ENCODE results near the gene TADA2A.

Gene TADA2A

DNA sequence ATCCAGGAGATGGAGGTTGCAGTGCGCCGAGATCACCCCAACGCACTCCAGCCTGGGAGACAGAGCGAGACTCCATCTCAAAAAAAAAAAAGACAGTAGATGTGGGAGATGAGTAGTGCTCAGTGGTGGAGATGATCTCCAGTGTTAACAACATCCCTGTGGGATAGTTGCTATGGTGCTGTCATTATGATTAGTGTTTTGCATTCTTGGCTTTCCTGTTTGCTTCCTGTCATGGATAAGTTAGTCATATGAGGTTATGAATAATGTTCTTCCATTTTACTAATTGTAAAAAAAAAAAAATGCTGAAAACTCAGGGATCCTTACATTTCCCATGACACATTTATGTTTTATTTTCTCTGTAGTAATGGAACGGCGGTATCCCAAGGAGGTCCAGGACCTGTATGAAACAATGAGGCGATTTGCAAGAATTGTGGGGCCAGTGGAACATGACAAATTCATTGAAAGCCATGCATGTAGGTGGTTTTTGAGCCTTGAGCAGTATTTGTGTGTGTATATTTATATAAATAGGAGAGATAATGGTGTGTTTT is 58.5 kb downstream of the TADA2A start:
- DNase-seq = no peak

- no peak for DNase-seq
Measured at GRCh38 chr17:37466471-37466870, 59.8 kb downstream of the TADA2A start.

DNA sequence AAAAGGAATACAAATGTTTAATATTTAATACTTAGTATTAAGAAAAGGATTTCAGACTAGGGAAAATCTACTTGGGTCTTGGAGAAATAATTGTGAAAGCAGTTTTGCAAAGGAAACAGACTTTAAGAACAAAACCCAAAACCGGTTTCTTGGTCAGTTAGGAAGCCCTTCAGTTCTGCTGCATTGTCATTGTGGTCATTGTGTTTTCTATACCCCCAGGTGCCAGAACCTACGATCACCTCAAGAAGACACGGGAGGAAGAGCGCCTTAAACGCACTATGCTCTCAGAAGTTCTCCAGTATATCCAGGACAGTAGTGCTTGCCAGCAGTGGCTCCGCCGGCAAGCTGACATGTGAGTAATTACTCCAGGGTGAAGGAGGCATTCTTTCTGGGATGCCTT is 63.5 kb downstream of the TADA2A start:
- DNase-seq = no peak

DNA sequence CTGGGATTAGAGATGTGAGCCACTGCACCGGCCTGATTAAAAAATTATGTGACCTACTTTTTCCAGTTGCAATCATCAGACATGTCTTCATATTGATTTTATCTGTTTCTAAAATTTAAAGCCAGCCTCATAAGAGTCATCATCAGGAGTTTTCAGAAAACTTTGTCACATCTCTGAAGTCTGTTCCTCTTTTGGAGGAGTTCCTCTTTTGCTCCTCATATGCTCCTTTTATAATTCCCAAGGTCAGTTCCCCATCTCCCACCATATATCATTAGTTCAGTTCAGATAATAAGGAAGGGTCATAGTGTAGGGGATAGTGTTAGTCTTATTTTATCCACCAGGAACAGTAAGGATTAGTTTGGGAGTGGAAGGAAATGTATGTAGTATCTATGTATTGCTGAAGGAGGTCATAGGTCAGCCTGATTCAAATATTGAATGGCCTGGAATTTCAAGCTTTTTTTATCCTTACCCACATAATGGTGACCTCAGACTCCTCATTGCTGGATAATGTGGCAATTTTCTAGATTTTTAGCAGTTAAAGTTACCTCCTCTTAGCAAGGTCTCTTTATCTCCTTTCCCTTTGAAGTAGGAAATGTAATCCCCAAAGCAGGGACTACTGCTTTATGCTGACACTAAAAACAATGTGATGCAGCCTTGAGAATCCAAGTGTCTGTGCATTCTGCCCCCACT is 69.2 kb downstream of the TADA2A start:
- no peak for DNase-seq

DNA sequence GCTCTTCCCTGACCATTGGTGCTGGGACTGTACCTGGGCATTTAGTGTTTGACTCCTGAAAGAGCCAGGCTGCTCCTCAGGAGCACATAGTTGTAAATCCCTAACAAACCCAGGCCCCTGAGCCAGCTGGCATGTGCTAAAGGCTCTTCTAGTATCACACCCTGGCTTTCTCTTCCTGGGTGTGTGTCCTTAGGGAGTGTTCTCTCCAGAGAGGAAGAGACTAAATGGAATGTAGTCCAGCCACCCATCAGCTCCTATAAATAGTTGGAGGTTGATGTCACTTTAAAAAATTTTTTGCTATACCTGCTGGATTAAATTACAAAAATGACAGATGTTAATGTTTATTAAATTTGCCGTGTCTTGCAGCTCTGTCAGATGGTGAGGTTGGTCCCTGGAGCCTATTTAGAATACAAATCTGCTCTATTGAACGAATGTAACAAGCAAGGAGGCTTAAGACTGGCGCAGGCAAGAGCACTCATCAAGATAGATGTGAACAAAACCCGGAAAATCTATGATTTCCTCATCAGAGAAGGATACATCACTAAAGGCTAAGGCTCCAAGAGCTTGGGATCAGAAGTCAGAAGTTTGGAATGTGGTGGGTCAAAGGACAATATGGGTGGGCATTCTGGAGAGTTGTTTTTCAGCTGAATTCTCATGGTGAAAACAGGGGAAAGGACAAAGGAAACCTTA is 69.9 kb downstream of the TADA2A start:
- DNase-seq = no peak

DNA sequence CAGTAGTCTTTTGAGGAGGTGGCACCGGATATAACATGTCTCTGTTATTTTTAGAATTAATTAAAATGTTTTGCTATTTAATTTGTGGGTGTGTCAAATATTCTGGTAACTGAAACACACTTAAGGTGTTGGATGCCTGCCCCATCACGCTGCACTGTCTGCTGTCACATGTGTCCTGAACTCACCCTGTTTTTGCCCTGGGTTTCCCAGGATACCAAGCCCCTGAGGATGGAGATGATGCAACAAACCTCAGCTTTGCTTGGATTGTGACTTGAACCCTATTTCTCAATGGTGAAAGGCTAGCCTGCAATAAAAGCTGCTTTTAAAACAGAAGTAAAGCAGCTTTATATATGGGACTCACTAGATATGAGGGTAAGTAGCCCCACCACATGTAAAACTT is 71.5 kb downstream of the TADA2A start:
- DNase-seq = no peak

DNA sequence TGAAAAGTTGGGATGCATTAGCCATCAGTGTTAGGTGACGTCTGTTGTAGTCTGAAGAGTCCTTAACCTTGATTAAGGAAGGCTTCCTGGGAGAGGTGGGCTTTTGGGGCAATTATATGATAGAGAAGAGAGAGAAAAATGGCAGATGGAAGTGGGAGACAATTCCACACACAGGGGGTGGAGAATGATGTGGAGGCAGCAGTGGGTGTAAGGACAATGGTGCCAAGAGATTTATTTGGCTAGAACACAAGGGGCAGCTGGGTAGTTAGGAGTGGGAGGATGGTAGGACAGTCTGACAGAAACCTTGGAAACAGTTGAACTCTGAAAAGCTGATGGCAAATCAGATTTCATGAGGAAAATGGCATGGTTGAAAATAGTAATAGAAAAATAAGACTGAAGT is 72.3 kb downstream of the TADA2A start:
- DNase-seq = no peak

DNA sequence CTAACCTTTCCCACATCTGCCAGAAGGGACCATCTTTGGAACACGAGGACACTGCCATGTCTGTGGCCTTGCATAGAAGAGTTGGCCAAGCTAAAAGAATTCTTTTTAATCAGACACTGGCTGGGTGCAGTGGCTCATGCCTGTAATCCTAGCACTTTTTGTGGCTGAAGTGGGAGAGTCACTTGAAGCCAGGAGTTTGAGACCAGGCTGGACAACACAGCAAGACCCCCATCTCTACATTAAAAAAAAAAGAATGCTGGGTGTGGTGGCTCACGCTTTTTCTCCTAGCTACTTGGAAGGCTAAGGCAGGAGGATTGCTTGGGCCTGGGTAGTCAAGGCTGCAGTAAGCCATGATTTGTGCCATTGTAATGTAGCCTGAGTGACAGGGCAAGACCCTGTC is 73.7 kb downstream of the TADA2A start:
- no peak for DNase-seq

DNA sequence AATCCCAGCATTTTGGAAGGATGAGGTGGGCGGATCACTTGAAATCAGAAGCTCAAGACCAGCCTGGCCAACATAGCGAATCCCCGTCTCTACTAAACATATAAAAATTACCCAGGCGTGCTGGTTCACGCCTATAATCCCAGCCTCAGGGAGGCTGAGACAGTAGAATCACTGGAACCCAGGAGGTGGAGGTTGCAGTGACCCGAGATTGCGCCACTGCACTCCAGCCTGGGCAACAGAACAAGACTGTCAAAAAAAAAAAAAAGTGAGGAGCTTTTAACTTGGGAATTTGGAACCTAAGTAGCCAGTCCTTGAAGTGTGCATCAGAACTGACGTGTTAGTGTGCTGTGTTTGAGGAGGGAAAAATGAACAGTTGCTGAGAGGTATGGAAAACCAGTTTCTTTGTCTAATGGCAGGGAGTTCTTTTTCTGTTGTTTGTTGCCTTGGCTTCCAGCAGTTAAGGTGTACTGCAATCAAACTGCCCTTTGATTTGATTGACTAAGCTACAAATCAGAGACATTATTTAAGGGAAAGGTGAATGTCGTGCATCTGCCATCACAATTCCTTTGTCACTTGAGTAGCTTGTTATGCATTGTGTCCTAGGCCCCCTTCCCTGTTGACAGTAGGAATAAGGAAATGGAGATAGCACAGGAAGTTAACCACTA is 74.4 kb downstream of the TADA2A start:
- DNase-seq = no peak

DNA sequence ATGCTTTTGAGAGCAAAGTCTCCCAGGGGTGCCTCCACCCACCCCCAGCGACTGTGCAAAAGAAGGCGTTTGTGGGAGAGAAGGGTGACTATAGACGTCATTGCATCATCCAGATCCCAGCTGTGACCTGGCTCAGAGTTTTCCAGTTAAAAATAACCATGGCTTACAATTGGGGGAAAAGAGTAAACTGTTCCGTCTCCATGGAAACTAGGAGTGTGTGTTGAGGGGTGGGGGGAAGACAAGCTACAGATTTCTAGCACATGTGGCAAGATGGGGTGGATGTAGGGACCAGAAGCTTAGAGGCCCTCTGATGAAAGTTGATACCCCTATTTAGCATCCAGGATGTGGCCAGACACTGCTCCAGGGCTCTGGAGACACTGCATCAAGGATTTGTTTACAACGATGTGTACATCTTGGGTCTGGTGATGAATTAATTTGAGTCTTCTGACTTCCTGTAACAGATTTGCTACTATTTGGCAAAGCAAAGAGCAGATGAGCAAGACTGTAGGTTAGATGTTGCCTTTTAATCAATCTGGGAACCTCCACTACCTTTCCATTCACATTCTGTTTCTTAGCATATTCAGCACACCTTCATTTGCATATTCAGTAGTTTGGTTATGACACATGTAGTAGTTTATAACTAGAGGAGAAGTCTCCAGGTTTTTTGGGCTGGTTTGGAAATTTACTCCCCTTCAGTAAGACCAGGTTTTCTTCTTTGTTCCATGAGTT is 76.8 kb downstream of the TADA2A start:
- DNase-seq = peak in 2 of 3 experiments; percentile 33 to 57

GRCh38 chr17:37485938-37486570 is 79.4 kb downstream of the TADA2A start:
- no peak for DNase-seq

GRCh38 chr17:37488009-37488604 is 81.4 kb downstream of the TADA2A start:
- DNase-seq = peak; percentile 18 to 64 (median 39)

GRCh38 chr17:37488607-37489196 is 82.0 kb downstream of the TADA2A start:
- peak; percentile 71 to 81 (median 81) for DNase-seq

DNA sequence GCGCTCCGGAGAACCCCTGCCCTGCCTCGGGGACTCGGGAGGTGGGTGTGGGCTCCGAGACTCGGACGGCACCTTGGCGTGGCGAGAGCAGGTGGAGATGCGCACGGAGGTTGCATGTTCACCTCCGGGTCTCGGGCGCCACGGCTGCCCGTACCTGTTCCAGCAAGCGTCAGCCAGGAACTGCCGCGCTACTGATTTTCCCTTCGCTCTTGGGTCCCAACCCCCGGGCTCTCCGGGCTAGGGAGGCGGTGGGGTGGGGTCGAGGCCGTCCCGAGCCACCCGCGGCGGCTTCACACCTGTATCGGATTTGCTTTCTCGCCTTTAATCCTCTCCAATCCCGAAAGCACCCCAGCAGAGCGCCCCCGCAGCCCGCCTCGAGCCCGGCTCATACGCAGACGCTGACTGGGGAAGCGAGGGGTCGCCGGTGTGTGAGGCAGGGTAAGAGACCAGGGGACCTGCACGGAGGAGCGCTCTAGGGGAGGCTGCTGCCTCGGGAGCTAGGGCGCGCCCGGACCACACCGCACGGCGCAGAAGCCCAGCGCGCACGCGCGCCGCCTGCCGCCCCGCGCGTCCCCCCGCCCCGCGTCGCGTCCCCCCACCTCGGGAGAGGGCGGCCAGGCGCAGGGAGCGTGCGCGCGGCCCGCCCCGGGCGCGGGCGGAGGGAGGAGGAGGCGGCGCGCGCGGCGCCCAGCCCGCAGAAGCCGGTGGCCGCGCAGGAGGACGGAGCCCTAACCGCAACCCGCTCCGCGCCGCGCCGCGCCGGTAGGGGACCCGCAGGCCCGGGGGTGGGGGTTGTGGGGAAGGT is 82.7 kb downstream of the TADA2A start, which contains the start of gene DUSP14:
DUSP14 (plus strand) TSS at position 695 of the 805 bp plus-strand sequence. CDS start 22,382 bp downstream, outside the sequence.
- DNase-seq = peak; percentile 91 to 93 (median 92)

DNA sequence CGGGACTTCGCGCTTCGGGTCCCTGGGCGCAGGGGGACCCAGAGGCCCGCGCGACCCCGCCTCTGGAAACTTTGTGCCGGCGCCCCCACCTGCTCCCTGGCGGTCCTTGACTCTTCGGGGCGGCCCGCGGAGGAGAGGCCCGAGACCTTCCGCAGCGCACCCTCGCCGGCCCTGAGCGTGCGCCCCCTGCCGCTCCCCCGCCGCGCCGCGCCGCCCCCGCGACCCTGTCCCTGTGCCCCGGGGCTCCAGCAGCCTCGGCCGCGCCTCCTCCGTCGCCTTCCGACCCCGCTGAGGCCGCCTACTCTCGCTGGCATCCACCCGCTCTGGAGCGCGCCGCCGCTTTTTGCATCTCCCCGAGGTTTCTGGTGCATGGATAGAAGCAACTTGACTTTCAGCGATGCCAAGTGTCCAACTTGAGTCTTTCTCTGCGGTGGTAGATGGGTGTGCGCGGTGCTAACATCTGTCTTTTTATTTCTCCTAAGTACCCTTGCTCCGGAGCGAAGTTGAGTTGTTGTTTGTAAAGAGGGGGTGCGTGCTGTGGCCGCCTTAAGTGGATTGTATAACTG is 83.4 kb downstream of the TADA2A start:
- DNase-seq = peak; percentile 64 to 84 (median 82)

GRCh38 chr17:37490638-37491614 is 84.2 kb downstream of the TADA2A start:
- no peak for DNase-seq

GRCh38 chr17:37492167-37492566 is 85.5 kb downstream of the TADA2A start:
- no peak for DNase-seq

- DNase-seq = no peak
Measured at GRCh38 chr17:37493249-37494027, 86.8 kb downstream of the TADA2A start.
